Naive thymus-derived CD4-positive, alpha-beta T cell (primary cell): Measurements from ENCODE around the gene AFF2. TPM values are rescaled to one million over a fixed set of nuclear protein-coding genes. Genes with fewer than 3 reads are reported as not detected.

Source experiments
- ATAC-seq: fragments of 150-1000 bp; cut with Tn5 transposase; 2 replicates; pipeline ENCODE4 v1.10.0; 2021; ENCODE audit warnings: mild to moderate bottlenecking, moderate library complexity
- CTCF ChIA-PET: fragments of 350-600 bp; sonication (Branson Sonifier 250); formaldehyde crosslinking; loops from one replicate; lab custom pipeline; 2021; ENCODE audit warnings: antibody characterized with exemption; lab: Charles Lee
- POLR2A ChIA-PET: fragments of 350-600 bp; sonication (Branson Sonifier 250); formaldehyde crosslinking; loops from one replicate; lab custom pipeline; 2021; ENCODE audit warnings: antibody characterized with exemption, inconsistent platforms; lab: Charles Lee
- DNase-seq, 9 donors: peaks; one replicate each; pipeline versions ENCODE4 v3.0.0 to v3.0.0-alpha.2; 2020 to 2022; ENCODE audit warnings: mixed read lengths in 1 of 9
- H3K27ac ChIP-seq: one replicate; pipeline ENCODE4 v1.7.0; 2013; ENCODE audit warnings: mild to moderate bottlenecking, low read depth, low read length, moderate library complexity
- H3K27me3 ChIP-seq, 2 donors: one replicate each; pipeline ENCODE4 v1.7.0; 2013; ENCODE audit warnings: low read length in 2 of 2, mild to moderate bottlenecking in 2 of 2, moderate library complexity in 2 of 2; ENCODE audit not compliant: control insufficient read depth in 2 of 2, insufficient read depth in 2 of 2
- H3K36me3 ChIP-seq, 3 experiments: 1 replicate in 2 of 3; 2 replicates in 1 of 3; pipeline ENCODE4 v1.7.0; 2013; ENCODE audit warnings: low read length in 3 of 3, mild to moderate bottlenecking in 3 of 3, moderate library complexity in 1 of 3; ENCODE audit not compliant: insufficient read depth in 3 of 3, control insufficient read depth in 2 of 3
- H3K4me1 ChIP-seq, 2 donors: one replicate each; pipeline ENCODE4 v1.7.0; 2013; ENCODE audit warnings: low read length in 2 of 2, mild to moderate bottlenecking in 2 of 2, moderate library complexity in 1 of 2; ENCODE audit not compliant: control insufficient read depth in 2 of 2, insufficient read depth in 2 of 2
- H3K4me3 ChIP-seq: 2 replicates; pipeline ENCODE4 v1.7.0; 2013; ENCODE audit warnings: mild to moderate bottlenecking, low read length
- H3K9me3 ChIP-seq, 3 experiments: 1 replicate in 2 of 3; 2 replicates in 1 of 3; pipeline ENCODE4 v1.7.0; 2013; ENCODE audit warnings: low read length in 3 of 3; ENCODE audit not compliant: control insufficient read depth in 2 of 3
- H3K27ac Mint-ChIP-seq, 9 donors: one replicate each; pipeline ENCODE4 v1.8.0; 2020 to 2022; ENCODE audit warnings: mixed read lengths in 9 of 9, mild to moderate bottlenecking in 8 of 9, moderate library complexity in 5 of 9, inconsistent platforms in 2 of 9
- H3K27me3 Mint-ChIP-seq, 5 donors: one replicate each; pipeline ENCODE4 v1.8.0; 2021 to 2022; ENCODE audit warnings: mixed read lengths in 5 of 5, mild to moderate bottlenecking in 1 of 5
- H3K36me3 Mint-ChIP-seq, 5 donors: one replicate each; pipeline ENCODE4 v1.8.0; 2020 to 2022; ENCODE audit warnings: mixed read lengths in 5 of 5, mild to moderate bottlenecking in 3 of 5, inconsistent platforms in 1 of 5
- H3K4me1 Mint-ChIP-seq, 7 donors: one replicate each; pipeline ENCODE4 v1.8.0; 2020 to 2022; ENCODE audit warnings: mixed read lengths in 7 of 7, mild to moderate bottlenecking in 3 of 7, inconsistent platforms in 1 of 7
- H3K4me3 Mint-ChIP-seq, 10 donors: one replicate each; pipeline ENCODE4 v1.8.0; 2020 to 2022; ENCODE audit warnings: mild to moderate bottlenecking in 10 of 10, mixed read lengths in 10 of 10, moderate library complexity in 6 of 10, inconsistent platforms in 2 of 10
- H3K9me3 Mint-ChIP-seq, 11 donors: one replicate each; pipeline ENCODE4 v1.8.0; 2020 to 2022; ENCODE audit warnings: mixed read lengths in 11 of 11, mild to moderate bottlenecking in 4 of 11, inconsistent platforms in 1 of 11, moderate library complexity in 1 of 11
- intact Hi-C, 2 donors: fragments of 100-400 bp; cut with micrococcal nuclease; formaldehyde crosslinking; loops; one replicate each; pipeline ENCODE4 v1.15.1; 2023
- polyA plus RNA-seq, 2 donors: library from polyadenylated mRNA; unstranded; fragments of 300-500 nt; fragmentation: Illumina TruSeq; gene quantifications; one replicate each; pipeline ENCODE4 v1.2.3, GENCODE V29; 2021
- total RNA-seq, 6 experiments: library from RNA in 5 of 6; stranded (reverse) in 5 of 6; gene quantifications; 1 replicate in 5 of 6; 2 replicates in 1 of 6; pipeline ENCODE4 v1.2.3 and lab custom pipeline; 2021 to 2026

The AFF2 gene
- total and polyA plus RNA-seq, 7 experiments from 2014 or later, result 0.31 to 6.0 (median 2.8) TPM

DNA sequence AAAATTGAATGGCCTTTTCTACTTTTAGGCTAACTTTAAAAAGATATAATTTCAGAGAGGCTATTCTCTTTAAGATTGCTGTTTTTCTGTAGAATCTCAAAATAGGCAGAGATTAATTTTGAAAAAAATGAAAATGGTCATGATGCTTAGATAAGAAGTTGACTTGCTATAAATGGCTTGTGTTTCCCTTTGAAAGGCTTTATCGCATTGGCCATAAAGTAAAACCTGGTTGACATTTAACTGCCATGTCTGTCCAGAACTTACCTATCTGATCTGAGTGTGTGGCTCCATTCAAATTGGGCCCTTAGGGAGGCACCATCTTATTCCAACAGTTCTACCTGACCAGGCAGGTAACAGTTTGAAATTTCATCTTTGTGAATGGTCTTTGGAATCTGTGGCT is 56.1 kb downstream of the AFF2 start:
- Histone ChIP-seq H3K27ac (no peak overlapping the region), H3K36me3 (no peaks in the 10 kb centered on the region), H3K4me1 (no peaks in the 10 kb centered on the region), H3K4me3 (no peak overlapping the region), H3K27me3 (no peaks in the 10 kb centered on the region), H3K9me3 (no peaks in the 10 kb centered on the region)
- H3K4me3 Mint-ChIP-seq, result no peak overlapping the region
- peaks cover 0 to 5% (median 0%) of the 10 kb centered on the region in 11 donors for H3K9me3 Mint-ChIP-seq
- no peak overlapping the region for H3K27ac Mint-ChIP-seq
- CTCF ChIA-PET, result no interaction called here
- intact Hi-C loops, result no loop called here
- DNase-seq (no peak), ATAC-seq (no peak)
- POLR2A ChIA-PET, result no interaction called here
- no peaks in the 10 kb centered on the region for H3K27me3 Mint-ChIP-seq
- no peaks in the 10 kb centered on the region for H3K36me3 Mint-ChIP-seq
- peaks cover 0 to 6% (median 2%) of the 10 kb centered on the region in 7 donors for H3K4me1 Mint-ChIP-seq

GRCh38 chrX:148562846-148563245 is 62.4 kb downstream of the AFF2 start:
- H3K27ac Mint-ChIP-seq, result peak overlapping the region in 2 of 9 donors; percentile 59 to 68
- Histone ChIP-seq H3K9me3 (no peaks in the 10 kb centered on the region), H3K27me3 (no peaks in the 10 kb centered on the region), H3K4me1 (no peaks in the 10 kb centered on the region), H3K36me3 (no peaks in the 10 kb centered on the region), H3K4me3 (no peak overlapping the region), H3K27ac (no peak overlapping the region)
- ChIA-PET CTCF (no interaction called here), POLR2A (no interaction called here)
- DNase-seq (no peak), ATAC-seq (no peak)
- peaks cover 0 to 4% (median 0%) of the 10 kb centered on the region in 5 donors for H3K27me3 Mint-ChIP-seq
- H3K4me3 Mint-ChIP-seq, result peak overlapping the region in 1 of 10 donors; percentile 24
- no peaks in the 10 kb centered on the region for H3K36me3 Mint-ChIP-seq
- peaks cover 0 to 5% (median 0%) of the 10 kb centered on the region in 11 donors for H3K9me3 Mint-ChIP-seq
- H3K4me1 Mint-ChIP-seq, result peaks cover 0 to 9% (median 6%) of the 10 kb centered on the region in 7 donors
- intact Hi-C loops, result no loop called here

DNA sequence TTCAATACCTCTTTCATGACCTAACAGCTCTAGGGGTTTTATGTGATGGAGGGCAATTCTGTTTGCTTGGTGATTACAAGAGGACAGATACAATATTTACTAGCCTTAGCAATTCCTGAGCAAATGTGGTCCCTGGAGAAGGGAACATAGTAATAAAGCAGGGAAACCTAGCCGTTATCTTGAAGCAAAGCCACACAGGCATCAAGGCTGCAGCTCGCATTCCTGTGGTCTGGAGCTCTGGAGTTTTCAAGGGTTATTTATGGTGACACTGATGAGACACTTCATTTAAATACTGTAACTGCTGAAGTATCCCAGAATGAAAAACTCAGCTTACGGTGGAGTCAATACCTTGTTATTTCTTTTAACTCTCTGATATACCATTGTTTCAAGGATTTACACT is 66.8 kb downstream of the AFF2 start:
- Histone ChIP-seq H3K4me1 (no peaks in the 10 kb centered on the region), H3K4me3 (no peak overlapping the region), H3K9me3 (no peaks in the 10 kb centered on the region), H3K27ac (no peak overlapping the region), H3K27me3 (no peaks in the 10 kb centered on the region), H3K36me3 (no peaks in the 10 kb centered on the region)
- peaks cover 0 to 4% (median 0%) of the 10 kb centered on the region in 5 donors for H3K27me3 Mint-ChIP-seq
- ATAC-seq (no peak), DNase-seq (no peak)
- no peaks in the 10 kb centered on the region for H3K9me3 Mint-ChIP-seq
- H3K27ac Mint-ChIP-seq, result no peak overlapping the region
- ChIA-PET CTCF (no interaction called here), POLR2A (no interaction called here)
- peaks cover 0 to 4% (median 0%) of the 10 kb centered on the region in 5 donors for H3K36me3 Mint-ChIP-seq
- peaks cover 0 to 9% (median 6%) of the 10 kb centered on the region in 7 donors for H3K4me1 Mint-ChIP-seq
- H3K4me3 Mint-ChIP-seq, result no peak overlapping the region
- intact Hi-C loops, result no loop called here

DNA sequence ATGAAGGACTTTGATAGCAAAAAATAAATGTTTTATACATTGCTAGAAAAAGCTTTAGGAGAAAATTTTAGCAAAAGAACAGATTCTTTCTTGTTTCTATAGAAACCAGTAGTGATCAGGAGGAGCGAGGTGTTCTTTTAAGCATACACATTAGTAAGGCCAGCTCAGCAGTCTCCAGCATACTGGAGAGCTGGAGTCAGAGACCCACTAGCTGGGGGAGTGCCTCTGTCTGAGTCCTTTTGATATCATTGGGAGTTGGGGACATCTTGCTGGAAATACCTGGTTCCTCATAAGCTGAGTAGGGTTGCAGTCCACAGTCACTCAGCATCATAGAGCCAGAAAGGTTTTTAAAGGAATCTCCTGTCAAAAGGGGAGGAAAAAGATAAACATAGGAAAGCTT is 67.4 kb downstream of the AFF2 start:
- Histone ChIP-seq H3K36me3 (no peaks in the 10 kb centered on the region), H3K9me3 (no peaks in the 10 kb centered on the region), H3K4me1 (no peaks in the 10 kb centered on the region), H3K27ac (no peak overlapping the region), H3K27me3 (no peaks in the 10 kb centered on the region), H3K4me3 (no peak overlapping the region)
- CTCF ChIA-PET, result no interaction called here
- Mint-ChIP-seq H3K4me1 (peaks cover 0 to 5% (median 4%) of the 10 kb centered on the region in 7 donors), H3K4me3 (no peak overlapping the region), H3K36me3 (peaks cover 0 to 4% (median 0%) of the 10 kb centered on the region in 5 donors), H3K9me3 (no peaks in the 10 kb centered on the region), H3K27ac (no peak overlapping the region), H3K27me3 (peaks cover 0 to 4% (median 0%) of the 10 kb centered on the region in 5 donors)
- DNase-seq, result no peak
- POLR2A ChIA-PET, result no interaction called here
- intact Hi-C loops, result no loop called here
- ATAC-seq, result no peak

GRCh38 chrX:148568763-148569162 is 68.3 kb downstream of the AFF2 start:
- H3K36me3 ChIP-seq, result no peaks in the 10 kb centered on the region
- ChIA-PET CTCF (no interaction called here), POLR2A (no interaction called here)
- no peaks in the 10 kb centered on the region for H3K9me3 Mint-ChIP-seq
- no peaks in the 10 kb centered on the region for H3K27me3 ChIP-seq
- DNase-seq (no peak), ATAC-seq (no peak)
- intact Hi-C loops, result no loop called here
- no peak overlapping the region for H3K27ac Mint-ChIP-seq
- peaks cover 0 to 4% (median 0%) of the 10 kb centered on the region in 5 donors for H3K27me3 Mint-ChIP-seq
- H3K36me3 Mint-ChIP-seq, result peaks cover 0 to 4% (median 0%) of the 10 kb centered on the region in 5 donors
- H3K9me3 ChIP-seq, result no peaks in the 10 kb centered on the region
- H3K4me1 Mint-ChIP-seq, result peaks cover 0 to 3% (median 0%) of the 10 kb centered on the region in 7 donors
- H3K27ac ChIP-seq, result no peak overlapping the region
- H3K4me1 ChIP-seq, result no peaks in the 10 kb centered on the region
- no peak overlapping the region for H3K4me3 Mint-ChIP-seq
- H3K4me3 ChIP-seq, result no peak overlapping the region

DNA sequence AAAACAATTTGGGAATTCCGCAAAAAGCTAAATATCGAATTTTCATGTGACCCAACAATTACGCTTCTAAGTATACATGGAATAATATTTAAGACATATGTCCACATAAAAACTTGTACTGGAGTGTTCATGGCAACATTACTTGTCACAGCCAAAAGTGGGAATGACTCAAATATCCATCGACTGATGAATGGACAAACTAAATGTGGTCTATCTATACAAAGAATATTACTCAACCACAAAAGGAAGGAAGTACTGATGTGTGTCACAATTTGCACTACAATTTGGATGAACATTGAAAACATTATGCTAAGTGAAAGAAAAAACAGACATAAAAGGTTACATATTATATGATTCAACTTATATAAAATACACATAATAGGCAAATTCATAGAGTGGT is 71.9 kb downstream of the AFF2 start:
- no peak overlapping the region for H3K4me3 Mint-ChIP-seq
- no peak overlapping the region for H3K27ac Mint-ChIP-seq
- H3K9me3 ChIP-seq, result no peaks in the 10 kb centered on the region
- no peak overlapping the region for H3K27ac ChIP-seq
- DNase-seq (no peak), ATAC-seq (no peak)
- CTCF ChIA-PET, result no interaction called here
- H3K27me3 ChIP-seq, result no peaks in the 10 kb centered on the region
- intact Hi-C loops, result loop anchor here in 1 of 2 donors (10.0 kb wide), 1 partner anchor 438 kb away; no protein-coding TSS in a partner anchor
- peaks cover 0 to 4% (median 0%) of the 10 kb centered on the region in 5 donors for H3K36me3 Mint-ChIP-seq
- no peak overlapping the region for H3K4me3 ChIP-seq
- no peaks in the 10 kb centered on the region for H3K9me3 Mint-ChIP-seq
- no peaks in the 10 kb centered on the region for H3K27me3 Mint-ChIP-seq
- POLR2A ChIA-PET, result no interaction called here
- no peaks in the 10 kb centered on the region for H3K4me1 ChIP-seq
- H3K4me1 Mint-ChIP-seq, result peaks cover 0 to 3% (median 0%) of the 10 kb centered on the region in 7 donors
- no peaks in the 10 kb centered on the region for H3K36me3 ChIP-seq

DNA sequence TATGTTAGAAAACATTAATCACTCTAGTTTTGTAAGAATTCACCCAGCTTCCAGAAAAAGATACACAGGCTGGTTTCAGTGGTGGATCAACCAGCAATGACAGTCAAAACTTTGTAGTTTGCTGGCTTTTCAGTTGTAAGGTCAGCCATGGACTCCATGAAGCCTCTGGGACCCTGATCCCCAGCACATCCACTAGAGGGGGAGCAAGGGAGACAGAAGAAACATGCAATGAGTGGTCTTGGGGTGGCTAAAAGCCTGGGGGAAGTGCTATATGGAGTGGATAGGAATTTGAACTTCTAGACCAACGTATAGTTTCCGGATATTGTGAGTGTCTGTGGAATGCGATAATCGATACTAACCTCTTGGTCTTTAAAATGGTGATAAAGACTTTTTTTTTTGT is 72.7 kb downstream of the AFF2 start:
- ChIA-PET POLR2A (no interaction called here), CTCF (no interaction called here)
- H3K27ac ChIP-seq, result no peak overlapping the region
- no peaks in the 10 kb centered on the region for H3K9me3 Mint-ChIP-seq
- H3K27me3 Mint-ChIP-seq, result no peaks in the 10 kb centered on the region
- no peak overlapping the region for H3K4me3 ChIP-seq
- H3K4me1 Mint-ChIP-seq, result peaks cover 0 to 3% (median 0%) of the 10 kb centered on the region in 7 donors
- H3K27ac Mint-ChIP-seq, result no peak overlapping the region
- no peaks in the 10 kb centered on the region for H3K4me1 ChIP-seq
- DNase-seq, result no peak
- no peak overlapping the region for H3K4me3 Mint-ChIP-seq
- no peaks in the 10 kb centered on the region for H3K27me3 ChIP-seq
- H3K9me3 ChIP-seq, result no peaks in the 10 kb centered on the region
- H3K36me3 ChIP-seq, result no peaks in the 10 kb centered on the region
- H3K36me3 Mint-ChIP-seq, result peaks cover 0 to 4% (median 0%) of the 10 kb centered on the region in 5 donors
- intact Hi-C loops, result loop anchor here in 1 of 2 donors (10.0 kb wide), 1 partner anchor 438 kb away; no protein-coding TSS in a partner anchor
- ATAC-seq, result no peak
